WTC11 (cell line): Measurements from ENCODE around the gene C19orf53.

Source experiments
- ATF3 ChIP-seq: sonication (generic); formaldehyde crosslinking; conservative IDR thresholded peaks from 2 replicates; pipeline ENCODE4 v1.8.1; 2022; ENCODE audit warnings: mild to moderate bottlenecking, missing genetic modification reagents
- CTCF ChIP-seq: fragments of 200-600 bp; IDR thresholded peaks from 2 replicates; pipeline ENCODE4 v1.8.0; 2022; ENCODE audit warnings: antibody characterized with exemption
- FOXK1 ChIP-seq: sonication (generic); formaldehyde crosslinking; IDR thresholded peaks from 2 replicates; pipeline ENCODE4 v1.8.0; 2022; ENCODE audit warnings: mild to moderate bottlenecking, moderate library complexity, missing genetic modification reagents
- HMGXB4 ChIP-seq: sonication (generic); formaldehyde crosslinking; IDR thresholded peaks from 2 replicates; pipeline ENCODE4 v1.8.1; 2023; ENCODE audit warnings: mild to moderate bottlenecking, moderate library complexity, missing genetic modification reagents
- NFE2L1 ChIP-seq: sonication (generic); formaldehyde crosslinking; IDR thresholded peaks from 2 replicates; pipeline ENCODE4 v1.8.1; 2023; ENCODE audit warnings: missing genetic modification reagents
- NFYB ChIP-seq: sonication (generic); formaldehyde crosslinking; conservative IDR thresholded peaks from 2 replicates; pipeline ENCODE4 v1.8.0; 2022; ENCODE audit warnings: low read depth, missing genetic modification reagents
- PRDM15 ChIP-seq: sonication (generic); formaldehyde crosslinking; IDR thresholded peaks from 2 replicates; pipeline ENCODE4 v1.8.0; 2022; ENCODE audit warnings: missing genetic modification reagents
- TF ChIP-seq, protein P1 (sequence below): sonication (generic); formaldehyde crosslinking; IDR thresholded peaks from 2 replicates; pipeline ENCODE4 v1.8.1; 2022; ENCODE audit warnings: low read depth, missing genetic modification reagents, borderline replicate concordance
- TF ChIP-seq, protein P2 (sequence below): sonication (generic); formaldehyde crosslinking; IDR thresholded peaks from 2 replicates; pipeline ENCODE4 v1.8.1; 2022; ENCODE audit warnings: mild to moderate bottlenecking, missing genetic modification reagents, moderate library complexity, borderline replicate concordance
- TF ChIP-seq, protein P3 (sequence below): sonication (generic); formaldehyde crosslinking; IDR thresholded peaks from 2 replicates; pipeline ENCODE4 v1.8.0; 2022; ENCODE audit warnings: mild to moderate bottlenecking, missing genetic modification reagents
- TF ChIP-seq, protein P4 (sequence below): sonication (generic); formaldehyde crosslinking; IDR thresholded peaks from 2 replicates; pipeline ENCODE4 v1.8.0; 2022; ENCODE audit warnings: mild to moderate bottlenecking, missing genetic modification reagents

- TF ChIP-seq, protein P1, sequence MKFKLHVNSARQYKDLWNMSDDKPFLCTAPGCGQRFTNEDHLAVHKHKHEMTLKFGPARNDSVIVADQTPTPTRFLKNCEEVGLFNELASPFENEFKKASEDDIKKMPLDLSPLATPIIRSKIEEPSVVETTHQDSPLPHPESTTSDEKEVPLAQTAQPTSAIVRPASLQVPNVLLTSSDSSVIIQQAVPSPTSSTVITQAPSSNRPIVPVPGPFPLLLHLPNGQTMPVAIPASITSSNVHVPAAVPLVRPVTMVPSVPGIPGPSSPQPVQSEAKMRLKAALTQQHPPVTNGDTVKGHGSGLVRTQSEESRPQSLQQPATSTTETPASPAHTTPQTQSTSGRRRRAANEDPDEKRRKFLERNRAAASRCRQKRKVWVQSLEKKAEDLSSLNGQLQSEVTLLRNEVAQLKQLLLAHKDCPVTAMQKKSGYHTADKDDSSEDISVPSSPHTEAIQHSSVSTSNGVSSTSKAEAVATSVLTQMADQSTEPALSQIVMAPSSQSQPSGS (CRISPR knock-in tag) = no peak
- TF ChIP-seq CTCF (no peak), ATF3 (CRISPR knock-in tag) (no peak), FOXK1 (CRISPR knock-in tag) (no peak), NFE2L1 (CRISPR knock-in tag) (no peak), NFYB (CRISPR knock-in tag) (no peak), HMGXB4 (CRISPR knock-in tag) (no peak), PRDM15 (CRISPR knock-in tag) (no peak)
- TF ChIP-seq, protein P2, sequence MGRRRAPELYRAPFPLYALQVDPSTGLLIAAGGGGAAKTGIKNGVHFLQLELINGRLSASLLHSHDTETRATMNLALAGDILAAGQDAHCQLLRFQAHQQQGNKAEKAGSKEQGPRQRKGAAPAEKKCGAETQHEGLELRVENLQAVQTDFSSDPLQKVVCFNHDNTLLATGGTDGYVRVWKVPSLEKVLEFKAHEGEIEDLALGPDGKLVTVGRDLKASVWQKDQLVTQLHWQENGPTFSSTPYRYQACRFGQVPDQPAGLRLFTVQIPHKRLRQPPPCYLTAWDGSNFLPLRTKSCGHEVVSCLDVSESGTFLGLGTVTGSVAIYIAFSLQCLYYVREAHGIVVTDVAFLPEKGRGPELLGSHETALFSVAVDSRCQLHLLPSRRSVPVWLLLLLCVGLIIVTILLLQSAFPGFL (CRISPR knock-in tag) = no peak
- TF ChIP-seq, protein P3, sequence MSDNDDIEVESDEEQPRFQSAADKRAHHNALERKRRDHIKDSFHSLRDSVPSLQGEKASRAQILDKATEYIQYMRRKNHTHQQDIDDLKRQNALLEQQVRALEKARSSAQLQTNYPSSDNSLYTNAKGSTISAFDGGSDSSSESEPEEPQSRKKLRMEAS (CRISPR knock-in tag) = no peak
- TF ChIP-seq, protein P4, sequence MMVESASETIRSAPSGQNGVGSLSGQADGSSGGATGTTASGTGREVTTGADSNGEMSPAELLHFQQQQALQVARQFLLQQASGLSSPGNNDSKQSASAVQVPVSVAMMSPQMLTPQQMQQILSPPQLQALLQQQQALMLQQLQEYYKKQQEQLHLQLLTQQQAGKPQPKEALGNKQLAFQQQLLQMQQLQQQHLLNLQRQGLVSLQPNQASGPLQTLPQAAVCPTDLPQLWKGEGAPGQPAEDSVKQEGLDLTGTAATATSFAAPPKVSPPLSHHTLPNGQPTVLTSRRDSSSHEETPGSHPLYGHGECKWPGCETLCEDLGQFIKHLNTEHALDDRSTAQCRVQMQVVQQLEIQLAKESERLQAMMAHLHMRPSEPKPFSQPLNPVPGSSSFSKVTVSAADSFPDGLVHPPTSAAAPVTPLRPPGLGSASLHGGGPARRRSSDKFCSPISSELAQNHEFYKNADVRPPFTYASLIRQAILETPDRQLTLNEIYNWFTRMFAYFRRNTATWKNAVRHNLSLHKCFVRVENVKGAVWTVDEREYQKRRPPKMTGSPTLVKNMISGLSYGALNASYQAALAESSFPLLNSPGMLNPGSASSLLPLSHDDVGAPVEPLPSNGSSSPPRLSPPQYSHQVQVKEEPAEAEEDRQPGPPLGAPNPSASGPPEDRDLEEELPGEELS (CRISPR knock-in tag) = no peak
Measured at GRCh38 chr19:13726323-13726722, 47.9 kb upstream of the C19orf53 start.
